Islet precursor cell (in vitro differentiated cells): ENCODE results near the gene SCAF4.

Experiments used
- DNase-seq: peaks from one replicate; pipeline ENCODE4 v3.0.0-alpha.2; 2018

The SCAF4 gene

GRCh38 chr21:31710586-31710985 is 21.3 kb downstream of the SCAF4 start:
- DNase-seq: no peak

GRCh38 chr21:31708541-31708940 is 23.4 kb downstream of the SCAF4 start:
- no peak for DNase-seq

- no peak for DNase-seq
These were observed 24.4 kb downstream of the SCAF4 start for GRCh38 chr21:31707499-31707898.

- no peak for DNase-seq
These were observed 25.4 kb downstream of the SCAF4 start for GRCh38 chr21:31706562-31706961.

GRCh38 chr21:31700040-31700439 is 31.9 kb downstream of the SCAF4 start:
- DNase-seq: no peak

- DNase-seq: no peak
These were observed 33.5 kb downstream of the SCAF4 start for GRCh38 chr21:31698461-31698860.

GRCh38 chr21:31696424-31696823 is 35.5 kb downstream of the SCAF4 start:
- DNase-seq: no peak

GRCh38 chr21:31693222-31693621 is 38.7 kb downstream of the SCAF4 start:
- no peak for DNase-seq

- DNase-seq: no peak
These were observed 43.1 kb downstream of the SCAF4 start for GRCh38 chr21:31688603-31689368.

GRCh38 chr21:31687108-31687507 is 44.8 kb downstream of the SCAF4 start:
- DNase-seq: no peak

GRCh38 chr21:31686272-31686915 is 45.5 kb downstream of the SCAF4 start:
- no peak for DNase-seq

- DNase-seq: no peak
These were observed 47.0 kb downstream of the SCAF4 start for GRCh38 chr21:31684918-31685317.

GRCh38 chr21:31683029-31683428 is 48.9 kb downstream of the SCAF4 start:
- DNase-seq: no peak

- DNase-seq: no peak
These were observed 49.3 kb downstream of the SCAF4 start for GRCh38 chr21:31682620-31683019.

- no peak for DNase-seq
These were observed 53.4 kb downstream of the SCAF4 start for GRCh38 chr21:31678478-31678877.

GRCh38 chr21:31677047-31677446 is 54.9 kb downstream of the SCAF4 start:
- no peak for DNase-seq

- DNase-seq: no peak
These were observed 56.0 kb downstream of the SCAF4 start for GRCh38 chr21:31675960-31676359.

- no peak for DNase-seq
These were observed 56.6 kb downstream of the SCAF4 start for GRCh38 chr21:31675318-31675717.

- DNase-seq: no peak
These were observed 58.5 kb downstream of the SCAF4 start for GRCh38 chr21:31673321-31673912.

GRCh38 chr21:31671931-31672330 is 60.0 kb downstream of the SCAF4 start:
- DNase-seq: no peak

GRCh38 chr21:31671146-31671716 is 60.7 kb downstream of the SCAF4 start:
- DNase-seq: no peak

GRCh38 chr21:31670070-31670469 is 61.8 kb downstream of the SCAF4 start:
- no peak for DNase-seq

- DNase-seq: no peak
These were observed 63.0 kb downstream of the SCAF4 start for GRCh38 chr21:31668651-31669491.
